GM12872 (cell line): Measurements from ENCODE around the gene KCTD6.

Source experiments
- TF ChIP-seq, protein P1 (sequence below): IDR thresholded peaks from 3 replicates; pipeline ENCODE4 v1.5.1; 2011; ENCODE audit warnings: low read depth, mild to moderate bottlenecking, low read length, moderate library complexity; ENCODE audit not compliant: insufficient read depth

KCTD6 gene

DNA sequence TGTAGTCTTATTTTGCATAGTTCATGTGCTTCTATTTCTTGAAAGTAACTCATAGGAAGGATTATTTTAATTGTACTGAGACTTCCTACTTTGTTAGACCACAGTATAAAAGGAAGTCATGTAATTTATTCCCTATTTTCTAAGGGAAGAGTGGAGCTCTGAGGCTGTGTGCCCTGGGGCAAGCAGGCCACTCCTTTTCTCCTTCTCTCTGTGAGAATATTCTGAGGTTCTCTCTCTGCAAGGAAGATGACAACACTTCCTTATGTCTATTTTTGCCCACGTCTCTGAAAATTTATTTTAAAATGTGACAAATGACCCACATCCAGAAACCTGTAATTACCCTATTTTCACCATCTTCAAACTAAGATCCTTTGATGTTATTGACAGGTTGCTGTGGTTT, 11.0 kb downstream of the KCTD6 start:
- TF ChIP-seq, protein P1, sequence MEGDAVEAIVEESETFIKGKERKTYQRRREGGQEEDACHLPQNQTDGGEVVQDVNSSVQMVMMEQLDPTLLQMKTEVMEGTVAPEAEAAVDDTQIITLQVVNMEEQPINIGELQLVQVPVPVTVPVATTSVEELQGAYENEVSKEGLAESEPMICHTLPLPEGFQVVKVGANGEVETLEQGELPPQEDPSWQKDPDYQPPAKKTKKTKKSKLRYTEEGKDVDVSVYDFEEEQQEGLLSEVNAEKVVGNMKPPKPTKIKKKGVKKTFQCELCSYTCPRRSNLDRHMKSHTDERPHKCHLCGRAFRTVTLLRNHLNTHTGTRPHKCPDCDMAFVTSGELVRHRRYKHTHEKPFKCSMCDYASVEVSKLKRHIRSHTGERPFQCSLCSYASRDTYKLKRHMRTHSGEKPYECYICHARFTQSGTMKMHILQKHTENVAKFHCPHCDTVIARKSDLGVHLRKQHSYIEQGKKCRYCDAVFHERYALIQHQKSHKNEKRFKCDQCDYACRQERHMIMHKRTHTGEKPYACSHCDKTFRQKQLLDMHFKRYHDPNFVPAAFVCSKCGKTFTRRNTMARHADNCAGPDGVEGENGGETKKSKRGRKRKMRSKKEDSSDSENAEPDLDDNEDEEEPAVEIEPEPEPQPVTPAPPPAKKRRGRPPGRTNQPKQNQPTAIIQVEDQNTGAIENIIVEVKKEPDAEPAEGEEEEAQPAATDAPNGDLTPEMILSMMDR, result no peak

DNA sequence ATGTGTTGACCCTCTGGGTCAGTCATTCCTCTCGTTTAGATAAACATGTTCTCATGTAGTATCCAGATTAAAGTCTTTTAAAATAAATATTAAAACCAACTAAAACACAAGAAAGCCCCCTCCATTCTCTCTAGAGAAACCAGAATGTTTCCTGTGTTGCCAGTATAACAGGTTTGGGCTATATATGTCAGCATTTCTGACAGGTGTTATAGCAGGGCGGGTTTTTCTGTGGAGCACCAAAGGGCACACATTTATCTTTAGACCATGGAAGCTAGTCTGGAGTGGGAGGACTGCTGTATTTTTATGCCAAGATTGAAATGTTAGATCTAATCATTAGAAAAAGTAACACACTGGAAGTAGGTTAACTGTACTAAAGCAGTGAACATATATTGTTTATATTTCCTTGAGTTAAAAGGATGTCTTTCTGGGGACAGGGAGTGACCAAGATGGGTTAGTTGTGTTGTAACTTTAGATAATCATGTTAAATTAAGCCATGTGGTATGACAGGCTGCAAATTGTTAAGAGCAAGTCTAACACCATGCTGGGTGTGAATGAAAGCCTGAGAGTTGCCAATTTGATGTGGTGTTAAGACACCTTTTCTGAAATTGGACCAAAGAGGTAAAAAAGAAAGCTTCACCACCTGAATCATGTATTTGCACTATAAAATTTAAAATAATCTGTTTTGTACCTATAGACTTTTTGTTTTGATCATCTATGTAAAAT, 15.6 kb downstream of the KCTD6 start:
- TF ChIP-seq, protein P1, result no peak

DNA sequence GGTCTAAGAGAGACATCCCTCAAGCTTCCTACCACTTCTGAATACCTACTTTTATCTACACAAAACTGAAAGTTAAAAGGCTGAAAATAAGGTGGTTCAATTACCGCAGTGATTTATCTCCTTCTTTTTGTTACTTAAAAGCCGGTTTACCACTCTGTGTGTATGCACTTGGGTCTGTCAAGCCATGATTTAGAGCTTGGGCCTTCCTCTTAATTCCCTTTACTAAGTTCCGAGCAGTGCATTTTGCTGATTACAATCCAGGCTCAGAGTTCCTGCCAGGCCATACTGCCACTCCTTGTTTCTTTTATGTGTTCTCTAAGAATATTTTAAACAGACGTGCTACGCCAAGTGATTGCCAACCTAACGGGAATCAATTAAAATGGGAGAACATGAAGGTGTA, 16.5 kb downstream of the KCTD6 start:
- TF ChIP-seq, protein P1, result no peak

DNA sequence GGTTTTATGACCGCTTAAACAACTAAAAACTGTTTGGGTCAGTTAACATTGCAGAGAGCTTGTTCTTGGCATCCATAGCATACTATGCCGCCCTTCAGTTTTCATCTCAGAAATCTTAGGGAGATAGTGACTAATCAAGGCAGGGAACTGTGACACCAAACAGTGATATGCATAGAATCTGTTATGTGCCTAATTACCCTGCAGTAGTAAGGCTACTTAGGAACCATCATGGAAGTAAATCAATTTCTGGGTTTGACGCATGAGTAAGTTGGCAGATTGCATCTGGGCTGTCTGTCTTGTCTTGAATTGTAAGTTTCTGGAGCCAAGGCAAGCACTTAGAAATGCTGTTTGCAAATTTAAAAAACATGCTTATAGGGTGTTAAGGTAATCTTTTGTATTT, 22.5 kb downstream of the KCTD6 start:
- TF ChIP-seq, protein P1, result no peak

DNA sequence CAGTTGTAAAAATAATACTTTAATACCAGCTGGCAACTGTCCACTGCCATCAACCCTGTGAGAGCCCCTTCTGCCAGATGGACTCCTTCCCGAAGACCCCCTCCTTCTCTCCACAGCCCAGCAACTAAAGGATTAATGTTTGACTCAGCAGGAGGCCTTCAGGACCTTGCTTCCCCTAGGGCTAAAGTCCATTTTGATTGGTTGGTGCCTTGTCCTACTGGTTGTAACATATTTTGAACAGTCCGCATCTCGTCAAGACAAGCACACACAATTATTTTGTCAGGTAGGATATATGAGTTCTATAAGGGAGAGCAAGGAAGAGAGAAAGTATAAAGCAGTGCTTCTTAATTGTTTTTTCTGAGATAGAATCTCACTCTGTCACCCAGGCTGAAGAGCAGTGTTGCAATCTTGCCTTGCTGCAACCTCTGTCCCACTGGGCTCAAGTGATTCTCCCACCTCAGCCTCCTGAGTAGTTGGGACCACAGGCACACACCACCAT, 26.4 kb downstream of the KCTD6 start:
- TF ChIP-seq, protein P1, result no peak

DNA sequence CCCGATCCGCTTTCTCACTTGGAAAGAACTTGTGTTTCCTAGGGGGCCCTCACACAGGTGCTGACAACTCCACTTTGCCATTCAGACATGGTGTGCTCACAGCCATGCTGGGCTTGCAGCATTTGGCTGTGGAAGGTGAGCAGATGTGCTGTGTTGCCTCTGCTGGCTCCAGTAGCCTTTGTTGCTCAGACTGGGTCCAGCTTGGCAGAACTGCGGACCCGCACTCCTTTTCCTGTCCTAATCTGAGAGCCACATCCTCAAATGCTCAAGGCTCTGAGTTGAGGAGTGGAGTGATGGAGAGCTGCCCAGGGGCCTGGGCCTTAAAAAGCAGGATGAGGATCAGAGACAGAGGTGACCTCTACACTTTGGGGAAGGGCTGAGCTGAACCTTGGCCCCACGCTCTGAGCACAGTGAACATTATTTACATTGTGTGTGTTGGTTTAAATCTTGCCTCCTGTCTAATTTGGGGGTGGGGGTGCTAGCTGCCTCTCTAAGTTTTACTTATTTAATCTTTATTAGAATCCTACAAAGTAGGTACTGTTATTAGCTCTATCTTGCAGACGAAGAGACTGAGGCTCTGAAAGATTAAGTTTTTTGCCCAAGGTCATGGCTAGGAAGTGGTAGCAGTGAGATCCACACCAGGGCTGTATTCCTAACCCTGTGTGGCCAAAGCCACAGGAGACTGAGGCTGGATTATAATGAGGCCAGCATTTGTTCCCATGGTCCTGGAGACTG, 27.9 kb downstream of the KCTD6 start:
- TF ChIP-seq, protein P1, result no peak

DNA sequence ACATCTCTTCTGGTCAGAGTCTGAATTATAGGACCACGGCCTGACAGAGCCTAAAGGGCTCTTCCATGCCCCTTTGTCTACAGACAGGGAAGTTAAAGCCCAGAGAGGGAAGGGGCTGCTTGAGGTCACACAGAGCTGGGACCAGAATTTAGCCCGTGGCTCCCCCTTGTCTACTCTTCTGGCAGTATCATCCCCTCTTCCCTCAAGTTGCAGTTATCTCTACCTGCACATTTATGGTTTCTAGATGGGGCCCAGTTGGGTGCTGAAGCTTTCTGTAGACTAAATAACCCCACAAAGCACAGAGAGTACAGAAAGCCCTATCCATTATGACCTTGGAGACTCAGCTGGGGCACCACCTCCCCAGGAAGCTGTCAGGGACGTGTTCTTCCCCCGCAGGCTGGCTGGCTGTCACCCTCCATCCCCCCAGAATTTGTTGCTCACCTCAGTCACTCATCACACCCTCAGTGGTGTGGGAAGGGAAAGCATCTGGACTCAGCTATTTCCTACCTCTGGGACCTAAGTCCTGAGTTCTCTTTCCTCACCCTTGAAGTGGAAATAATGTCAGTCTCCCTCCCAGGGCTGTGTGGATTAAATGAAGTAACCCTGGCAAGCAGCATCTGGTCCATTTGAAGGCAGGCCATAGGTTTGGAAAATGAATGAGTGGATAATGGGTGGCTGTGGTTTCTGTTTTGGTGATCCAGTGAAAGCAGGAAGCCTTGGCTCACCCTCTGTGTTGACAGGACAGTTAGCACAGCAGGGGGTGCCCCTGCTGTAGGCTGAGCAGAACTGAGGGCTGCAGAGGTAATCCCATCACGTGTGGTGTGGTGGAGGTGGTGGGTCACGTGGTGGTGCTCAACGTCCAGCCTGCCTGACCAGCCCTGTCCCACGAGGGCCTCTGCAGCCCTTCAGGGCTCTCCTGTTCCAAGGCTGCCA, 28.8 kb downstream of the KCTD6 start:
- TF ChIP-seq, protein P1, result no peak
